Measurements from ENCODE around the gene POLL. TPM values are rescaled to one million over a fixed set of nuclear protein-coding genes. Genes with fewer than 3 reads are reported as not detected.
A peak's percentile ranks its signal among the peaks of the same experiment; 100 is the strongest.

The POLL gene
- total RNA-seq, 1 donor from 2014 or later: 22.8 TPM

GRCh38 chr10:101529207-101529606 lies 58.9 kb downstream of the POLL start:
- peak; percentile 76 for DNase-seq (ENCODE audit: low spot score)
- peaks cover 7% of the 10 kb centered on the region for H4K20me1 ChIP-seq (ENCODE audit: low read depth)
- Mint-ChIP-seq H3K4me1 (peaks cover 35% of the 10 kb centered on the region), H3K4me3 (no peak overlapping the region), H3K27me3 (ENCODE audit: insufficient read depth, low read depth) (no peaks in the 10 kb centered on the region), H3K36me3 (peaks cover 13% of the 10 kb centered on the region), H3K9me3 (no peaks in the 10 kb centered on the region), H3K27ac (no peak overlapping the region)
- H3K27ac ChIP-seq: no peak overlapping the region
- no peaks in the 10 kb centered on the region for H3K9me3 ChIP-seq (ENCODE audit: low read depth)
- no peaks in the 10 kb centered on the region for H3K36me3 ChIP-seq
- peaks cover 43% of the 10 kb centered on the region for H3K4me1 ChIP-seq
- H3F3A ChIP-seq (ENCODE audit: low read depth): peaks cover 28% of the 10 kb centered on the region
- TF ChIP-seq EZH2phosphoT487 (IDR thresholded peaks at IDR 0.05) (peak; percentile 51), CTCF (IDR thresholded peaks at IDR 0.05) (no peak)
- H3K9ac ChIP-seq: no peak overlapping the region
- peak overlapping the region; percentile 31 for H3K4me3 ChIP-seq
- H3K4me2 ChIP-seq: peak overlapping the region; percentile 68
- no peaks in the 10 kb centered on the region for H3K79me2 ChIP-seq (ENCODE audit: low read depth)
- H2AFZ ChIP-seq (replicated peaks): no peak overlapping the region
- H3K27me3 ChIP-seq: no peaks in the 10 kb centered on the region

Small RNA genes within 50 kb of the gene (microRNA-seq; reads per million reads assigned to microRNA genes)
- gene MIR3158-1 (not detected), gene MIR3158-2 (not detected)

Small RNA genes within 50 kb of the gene (small RNA-seq; reads per million reads assigned to genes)
- gene MIR3158-1 (not detected), gene RNU6-1165P (not detected)

Other genes starting within 250 kb of the POLL start
- gene BTRC, start 234.1 kb downstream of the POLL start, total RNA-seq (ENCODE audit: low replicate concordance): 23.5 and 25.4 TPM in 2 replicates
- 49.7 and 71.1 TPM in 2 replicates for gene DPCD, start 64 bp upstream of the POLL start, total RNA-seq (ENCODE audit: low replicate concordance)
- gene FBXW4, start 106.9 kb upstream of the POLL start, total RNA-seq (ENCODE audit: low replicate concordance): 36.3 and 46.0 TPM in 2 replicates
- gene FGF8, start 187.9 kb upstream of the POLL start, total RNA-seq (ENCODE audit: low replicate concordance): 17.6 and 32.2 TPM in 2 replicates
- 93.1 and 149 TPM in 2 replicates for gene NPM3, start 195.2 kb upstream of the POLL start, total RNA-seq (ENCODE audit: low replicate concordance)
- 197 and 275 TPM in 2 replicates for gene OGA, start 230.2 kb upstream of the POLL start, total RNA-seq (ENCODE audit: low replicate concordance)